Activated naive CD4-positive, alpha-beta T cell treated with anti-CD3 and anti-CD28 coated beads, Interleukin-2, amount 50 U/mL, for 72 hours (primary cell): ENCODE results near the gene NLRP2B. TPM values are rescaled to one million over a fixed set of nuclear protein-coding genes. Genes with fewer than 3 reads are reported as not detected.
"Not testable (repeated sequence)": the region's sequence is repeated elsewhere in the genome, so short reads cannot be mapped to it uniquely, and the experiment has no call there.

Experiments
- ATAC-seq, 2 donors: fragments of 150-1000 bp; cut with Tn5 transposase; 2 replicates each; pipeline ENCODE4 v1.10.0; 2021; ENCODE audit warnings: mild to moderate bottlenecking in 2 of 2, moderate library complexity in 2 of 2
- DNase-seq, 2 donors: peaks; one replicate each; pipeline ENCODE4 v3.0.0; 2021 to 2022; ENCODE audit warnings: low spot score in 2 of 2
- H3K27ac Mint-ChIP-seq, 2 donors: one replicate each; pipeline ENCODE4 v1.8.0; 2022; ENCODE audit warnings: mild to moderate bottlenecking in 2 of 2, mixed read lengths in 2 of 2
- H3K36me3 Mint-ChIP-seq, 2 donors: one replicate each; pipeline ENCODE4 v1.8.0; 2022; ENCODE audit warnings: mixed read lengths in 2 of 2
- H3K9me3 Mint-ChIP-seq, 2 donors: one replicate each; pipeline ENCODE4 v1.8.0; 2022; ENCODE audit warnings: mixed read lengths in 2 of 2
- total RNA-seq, 2 donors: library from RNA; stranded (reverse); gene quantifications; one replicate each; pipeline ENCODE4 v1.2.3, GENCODE V29; 2022

NLRP2B gene
- not detected for total RNA-seq

- Mint-ChIP-seq H3K36me3 (no peaks in the 10 kb centered on the region), H3K27ac (no peak within 1 kb of the TSS), H3K9me3 (no peaks in the 10 kb centered on the region)
- ATAC-seq (no peak), DNase-seq (no peak)
Measured at GRCh38 chrX:57680160-57680559, at the start of gene NLRP2B. Gene NLRP2B, minus strand, starts transcription at chrX:57680260.

- peaks cover 4 to 10% of the 10 kb centered on the region in 2 donors for H3K9me3 Mint-ChIP-seq
- not testable (repeated sequence) for ATAC-seq, H3K36me3 Mint-ChIP-seq, H3K27ac Mint-ChIP-seq, DNase-seq
Measured at GRCh38 chrX:57725995-57726394, 45.9 kb upstream of the NLRP2B start.

GRCh38 chrX:57681341-57681740, 1.3 kb upstream of the NLRP2B start:
- DNase-seq = no peak
- Mint-ChIP-seq H3K27ac (no peak overlapping the region), H3K9me3 (no peaks in the 10 kb centered on the region), H3K36me3 (no peaks in the 10 kb centered on the region)
- ATAC-seq = no peak

- Mint-ChIP-seq H3K27ac (no peak overlapping the region), H3K9me3 (peaks cover 4 to 5% of the 10 kb centered on the region in 2 donors), H3K36me3 (no peaks in the 10 kb centered on the region)
- ATAC-seq (no peak), DNase-seq (no peak)
Measured at GRCh38 chrX:57678686-57679428, 1.2 kb downstream of the NLRP2B start.

- Mint-ChIP-seq H3K9me3 (peaks cover 4 to 5% of the 10 kb centered on the region in 2 donors), H3K36me3 (no peaks in the 10 kb centered on the region), H3K27ac (no peak overlapping the region)
- no peak for DNase-seq
- no peak for ATAC-seq
Measured at GRCh38 chrX:57677132-57677858, 2.8 kb downstream of the NLRP2B start.

GRCh38 chrX:57675320-57675719, 4.7 kb downstream of the NLRP2B start:
- Mint-ChIP-seq H3K36me3 (no peaks in the 10 kb centered on the region), H3K27ac (no peak overlapping the region), H3K9me3 (peaks cover 4 to 5% of the 10 kb centered on the region in 2 donors)
- DNase-seq (no peak), ATAC-seq (no peak)

- ATAC-seq = no peak
- Mint-ChIP-seq H3K9me3 (peaks cover 4 to 5% of the 10 kb centered on the region in 2 donors), H3K36me3 (no peaks in the 10 kb centered on the region), H3K27ac (no peak overlapping the region)
- DNase-seq = no peak
Measured at GRCh38 chrX:57674861-57675260, 5.2 kb downstream of the NLRP2B start.

GRCh38 chrX:57669961-57670360, 10.1 kb downstream of the NLRP2B start:
- no peaks in the 10 kb centered on the region for H3K36me3 Mint-ChIP-seq

GRCh38 chrX:57667010-57667409, 13.1 kb downstream of the NLRP2B start:
- Mint-ChIP-seq H3K9me3 (peaks cover 0 to under 1% of the 10 kb centered on the region in 2 donors), H3K27ac (no peak overlapping the region), H3K36me3 (no peaks in the 10 kb centered on the region)
- ATAC-seq (no peak), DNase-seq (no peak)

More at GRCh38 chrX:57669961-57670360, 10.1 kb downstream of the NLRP2B start:
- Mint-ChIP-seq H3K9me3 (peaks cover 4% of the 10 kb centered on the region in 2 donors), H3K27ac (no peak overlapping the region)
- DNase-seq = no peak
- ATAC-seq = no peak

- H3K9me3 Mint-ChIP-seq = no peaks in the 10 kb centered on the region
- peaks cover 0 to 10% of the 10 kb centered on the region in 2 donors for H3K36me3 Mint-ChIP-seq
- H3K27ac Mint-ChIP-seq = no peak overlapping the region
- no peak for ATAC-seq
- DNase-seq = no peak
Measured at GRCh38 chrX:57655065-57655464, 25.0 kb downstream of the NLRP2B start.

GRCh38 chrX:57652705-57653104, 27.4 kb downstream of the NLRP2B start:
- ATAC-seq = no peak
- peaks cover 0 to 10% of the 10 kb centered on the region in 2 donors for H3K36me3 Mint-ChIP-seq
- H3K27ac Mint-ChIP-seq = no peak overlapping the region
- no peak for DNase-seq
- H3K9me3 Mint-ChIP-seq = peaks cover 0 to 3% of the 10 kb centered on the region in 2 donors

- Mint-ChIP-seq H3K36me3 (peaks cover 0 to 10% of the 10 kb centered on the region in 2 donors), H3K27ac (no peak overlapping the region), H3K9me3 (peaks cover 0 to 3% of the 10 kb centered on the region in 2 donors)
- no peak for DNase-seq
- ATAC-seq = no peak
Measured at GRCh38 chrX:57651169-57651919, 28.7 kb downstream of the NLRP2B start.

GRCh38 chrX:57647020-57647419, 33.0 kb downstream of the NLRP2B start:
- no peak for ATAC-seq
- no peak for DNase-seq
- H3K9me3 Mint-ChIP-seq = peaks cover 0 to 3% of the 10 kb centered on the region in 2 donors
- no peaks in the 10 kb centered on the region for H3K36me3 Mint-ChIP-seq
- H3K27ac Mint-ChIP-seq = no peak overlapping the region

GRCh38 chrX:57643698-57644097, 36.4 kb downstream of the NLRP2B start:
- H3K36me3 Mint-ChIP-seq = peaks cover 0 to 4% of the 10 kb centered on the region in 2 donors
- DNase-seq (no peak), ATAC-seq (no peak)
- peaks cover 4 to 5% of the 10 kb centered on the region in 2 donors for H3K9me3 Mint-ChIP-seq
- no peak overlapping the region for H3K27ac Mint-ChIP-seq

- DNase-seq (no peak), ATAC-seq (no peak)
- Mint-ChIP-seq H3K36me3 (peaks cover 0 to 4% of the 10 kb centered on the region in 2 donors), H3K27ac (no peak overlapping the region), H3K9me3 (peaks cover 10 to 12% of the 10 kb centered on the region in 2 donors)
Measured at GRCh38 chrX:57641338-57641737, 38.7 kb downstream of the NLRP2B start.

GRCh38 chrX:57640674-57641016, 39.4 kb downstream of the NLRP2B start:
- ATAC-seq (no peak), DNase-seq (no peak)
- H3K36me3 Mint-ChIP-seq = peaks cover 0 to 4% of the 10 kb centered on the region in 2 donors
- no peak overlapping the region for H3K27ac Mint-ChIP-seq
- H3K9me3 Mint-ChIP-seq = peaks cover 14 to 19% of the 10 kb centered on the region in 2 donors

GRCh38 chrX:57629438-57629837, 50.6 kb downstream of the NLRP2B start:
- H3K27ac Mint-ChIP-seq, ATAC-seq, DNase-seq: not testable (repeated sequence)
- Mint-ChIP-seq H3K36me3 (peaks cover 12 to 33% of the 10 kb centered on the region in 2 donors), H3K9me3 (peaks cover 17 to 31% of the 10 kb centered on the region in 2 donors)
